Measurements from ENCODE around the gene MGA. TPM values are rescaled to one million over a fixed set of nuclear protein-coding genes. Genes with fewer than 3 reads are reported as not detected.

Gene MGA
- total RNA-seq, 1 experiment from 2014 or later, result 38.5 TPM

DNA sequence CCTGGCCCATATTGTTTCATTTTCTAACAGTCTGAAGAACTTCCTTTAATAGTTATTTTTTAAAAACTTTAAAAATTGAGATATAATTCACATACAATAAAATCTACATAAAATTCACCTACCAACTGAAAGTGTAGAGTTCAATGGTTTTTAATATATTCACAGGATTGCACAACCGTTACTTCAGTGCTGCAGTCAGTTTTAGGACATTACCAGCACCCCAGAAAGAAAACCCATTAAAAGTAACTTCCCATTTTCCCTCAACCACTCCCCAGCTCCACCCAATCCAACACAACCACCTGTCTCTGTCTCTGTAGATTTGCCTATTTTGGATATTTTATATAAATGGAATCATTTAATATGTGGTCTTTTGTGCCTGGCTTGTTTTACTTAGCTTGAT is 29.6 kb downstream of the MGA start:
- H3F3A ChIP-seq (ENCODE audit: insufficient read depth, low read depth), result no peaks in the 10 kb centered on the region
- TF ChIP-seq, protein P1, sequence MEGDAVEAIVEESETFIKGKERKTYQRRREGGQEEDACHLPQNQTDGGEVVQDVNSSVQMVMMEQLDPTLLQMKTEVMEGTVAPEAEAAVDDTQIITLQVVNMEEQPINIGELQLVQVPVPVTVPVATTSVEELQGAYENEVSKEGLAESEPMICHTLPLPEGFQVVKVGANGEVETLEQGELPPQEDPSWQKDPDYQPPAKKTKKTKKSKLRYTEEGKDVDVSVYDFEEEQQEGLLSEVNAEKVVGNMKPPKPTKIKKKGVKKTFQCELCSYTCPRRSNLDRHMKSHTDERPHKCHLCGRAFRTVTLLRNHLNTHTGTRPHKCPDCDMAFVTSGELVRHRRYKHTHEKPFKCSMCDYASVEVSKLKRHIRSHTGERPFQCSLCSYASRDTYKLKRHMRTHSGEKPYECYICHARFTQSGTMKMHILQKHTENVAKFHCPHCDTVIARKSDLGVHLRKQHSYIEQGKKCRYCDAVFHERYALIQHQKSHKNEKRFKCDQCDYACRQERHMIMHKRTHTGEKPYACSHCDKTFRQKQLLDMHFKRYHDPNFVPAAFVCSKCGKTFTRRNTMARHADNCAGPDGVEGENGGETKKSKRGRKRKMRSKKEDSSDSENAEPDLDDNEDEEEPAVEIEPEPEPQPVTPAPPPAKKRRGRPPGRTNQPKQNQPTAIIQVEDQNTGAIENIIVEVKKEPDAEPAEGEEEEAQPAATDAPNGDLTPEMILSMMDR (conservative IDR thresholded peaks at IDR 0.05), result no peak
- no peak for TF ChIP-seq EZH2 (IDR thresholded peaks at IDR 0.05; ENCODE audit: low read depth)
- H3K4me3 ChIP-seq, result no peak overlapping the region
- no peak for DNase-seq
- H4K20me1 ChIP-seq (ENCODE audit: insufficient read depth), result peaks cover 27% of the 10 kb centered on the region
- no peaks in the 10 kb centered on the region for H3K4me1 ChIP-seq (replicated peaks; ENCODE audit: insufficient read depth)
- no peak overlapping the region for H2AFZ ChIP-seq
- no peak overlapping the region for H3K27ac ChIP-seq
- H3K9me2 ChIP-seq (ENCODE audit: insufficient read depth), result no peaks in the 10 kb centered on the region
- no TSS peak for BruUV-seq (replicated peaks)
- ChIA-PET CTCF (no interaction called here), POLR2A (ENCODE audit: unreplicated experiment) (no interaction called here)
- H3K4me2 ChIP-seq, result no peak overlapping the region
- H3K36me3 ChIP-seq (ENCODE audit: low read depth), result peaks cover 4% of the 10 kb centered on the region; the same call in 1 of the 2 replicates
- peaks cover 95% of the 10 kb centered on the region for H3K79me2 ChIP-seq (ENCODE audit: low read depth)
- no peaks in the 10 kb centered on the region for H3K27me3 ChIP-seq (ENCODE audit: insufficient read depth, low read depth)
- intact Hi-C loops (cut with micrococcal nuclease; ENCODE audit: unreplicated experiment), result no loop called here
- no peaks in the 10 kb centered on the region for H3K9me3 ChIP-seq (ENCODE audit: insufficient read depth, low read depth)

GRCh38 chr15:41690636-41691035 is 30.4 kb downstream of the MGA start:
- no peak overlapping the region for H3K27ac ChIP-seq
- no TSS peak for BruUV-seq (replicated peaks)
- H3K9me2 ChIP-seq (ENCODE audit: insufficient read depth), result no peaks in the 10 kb centered on the region
- no peaks in the 10 kb centered on the region for H3K27me3 ChIP-seq (ENCODE audit: insufficient read depth, low read depth)
- intact Hi-C loops (cut with micrococcal nuclease; ENCODE audit: unreplicated experiment), result no loop called here
- H3K4me2 ChIP-seq, result no peak overlapping the region
- no peaks in the 10 kb centered on the region for H3K9me3 ChIP-seq (ENCODE audit: insufficient read depth, low read depth)
- H3K36me3 ChIP-seq (ENCODE audit: low read depth), result peaks cover 4% of the 10 kb centered on the region; the same call in 1 of the 2 replicates
- POLR2A ChIA-PET (ENCODE audit: unreplicated experiment), result interaction anchor here (0.6 kb wide), 1 partner anchor 70 kb away, joined by 4 read pairs; no protein-coding TSS in a partner anchor
- no peak overlapping the region for H2AFZ ChIP-seq
- peaks cover 35% of the 10 kb centered on the region for H4K20me1 ChIP-seq (ENCODE audit: insufficient read depth)
- DNase-seq, result no peak
- peaks cover 95% of the 10 kb centered on the region for H3K79me2 ChIP-seq (ENCODE audit: low read depth)
- no peak for TF ChIP-seq EZH2 (IDR thresholded peaks at IDR 0.05; ENCODE audit: low read depth)
- TF ChIP-seq, protein P1 (conservative IDR thresholded peaks at IDR 0.05), result no peak
- no peaks in the 10 kb centered on the region for H3K4me1 ChIP-seq (replicated peaks; ENCODE audit: insufficient read depth)
- H3K4me3 ChIP-seq, result no peak overlapping the region
- no peaks in the 10 kb centered on the region for H3F3A ChIP-seq (ENCODE audit: insufficient read depth, low read depth)
- CTCF ChIA-PET, result interaction anchor here (0.7 kb wide), 1 partner anchor 83 kb away, joined by 10 read pairs; no protein-coding TSS in a partner anchor

GRCh38 chr15:41691471-41691870 is 31.3 kb downstream of the MGA start:
- ChIA-PET POLR2A (ENCODE audit: unreplicated experiment) (no interaction called here), CTCF (no interaction called here)
- Histone ChIP-seq H3K4me1 (replicated peaks; ENCODE audit: insufficient read depth) (no peaks in the 10 kb centered on the region), H3F3A (ENCODE audit: insufficient read depth, low read depth) (no peaks in the 10 kb centered on the region), H3K79me2 (ENCODE audit: low read depth) (peaks cover 92% of the 10 kb centered on the region), H3K9me2 (ENCODE audit: insufficient read depth) (no peaks in the 10 kb centered on the region), H3K9me3 (ENCODE audit: insufficient read depth, low read depth) (no peaks in the 10 kb centered on the region), H3K27me3 (ENCODE audit: insufficient read depth, low read depth) (no peaks in the 10 kb centered on the region), H2AFZ (no peak overlapping the region), H4K20me1 (ENCODE audit: insufficient read depth) (peaks cover 35% of the 10 kb centered on the region), H3K4me3 (no peak overlapping the region), H3K27ac (no peak overlapping the region), H3K36me3 (ENCODE audit: low read depth) (peaks cover 4% of the 10 kb centered on the region; the same call in 1 of the 2 replicates), H3K4me2 (no peak overlapping the region)
- DNase-seq, result no peak
- intact Hi-C loops (cut with micrococcal nuclease; ENCODE audit: unreplicated experiment), result no loop called here
- no TSS peak for BruUV-seq (replicated peaks)
- TF ChIP-seq EZH2 (IDR thresholded peaks at IDR 0.05; ENCODE audit: low read depth), result no peak
- TF ChIP-seq, protein P1 (conservative IDR thresholded peaks at IDR 0.05), result no peak
